H1 (cell line): ENCODE measurements around the gene OTOP1. TPM values are rescaled to one million over a fixed set of nuclear protein-coding genes. Genes with fewer than 3 reads are reported as not detected.

ENCODE experiments used
- CTCF ChIA-PET: fragments of 300-600 bp; sonication (Branson Sonifier 250); formaldehyde crosslinking; loops from one replicate; lab custom pipeline; 2021; ENCODE audit not compliant: partially characterized antibody; lab: Charles Lee
- POLR2A ChIA-PET: fragments of 300-600 bp; sonication (Branson Sonifier 250); formaldehyde crosslinking; loops from one replicate; lab custom pipeline; 2021; ENCODE audit warnings: inconsistent platforms; ENCODE audit not compliant: partially characterized antibody; lab: Charles Lee
- DNase-seq, 2 experiments: peaks; one replicate each; pipeline versions ENCODE4 v3.0.0 to v3.0.0-alpha.2; 2010 to 2022; ENCODE audit warnings: low spot score in 2 of 2, low read depth in 1 of 2, mixed read lengths in 1 of 2
- FAIRE-seq: peaks from 2 replicates; lab custom pipeline; 2011; peaks lifted over from hg19 to GRCh38; lab: Jason Lieb, UNC
- H2AFZ ChIP-seq: 2 replicates; pipeline ENCODE4 v1.8.1; 2012; ENCODE audit warnings: low read length, inconsistent platforms
- H2AK5ac ChIP-seq: 2 replicates; pipeline ENCODE4 v1.6.1; 2013; ENCODE audit warnings: low read depth, low read length
- H2BK120ac ChIP-seq: replicated peaks from 2 replicates; pipeline ENCODE3; 2013; ENCODE audit warnings: low read depth, low read length, inconsistent platforms
- H2BK12ac ChIP-seq: 2 replicates; pipeline ENCODE4 v1.6.1; 2013; ENCODE audit warnings: low read depth, low read length
- H2BK15ac ChIP-seq: 2 replicates; pipeline ENCODE4 v1.6.1; 2013; ENCODE audit warnings: low read length
- H2BK20ac ChIP-seq: 2 replicates; pipeline ENCODE4 v1.6.1; 2013; ENCODE audit warnings: low read length
- H2BK5ac ChIP-seq: 2 replicates; pipeline ENCODE4 v1.6.1; 2013; ENCODE audit warnings: low read depth, low read length
- H3K14ac ChIP-seq: 2 replicates; pipeline ENCODE4 v1.6.1; 2013; ENCODE audit warnings: inconsistent platforms; ENCODE audit not compliant: insufficient read length
- H3K18ac ChIP-seq: 2 replicates; pipeline ENCODE4 v1.6.1; 2013; ENCODE audit warnings: low read length; ENCODE audit errors: extremely low read depth
- H3K23ac ChIP-seq: 2 replicates; pipeline ENCODE4 v1.6.1; 2013; ENCODE audit warnings: inconsistent platforms; ENCODE audit not compliant: insufficient read length
- H3K23me2 ChIP-seq: 2 replicates; pipeline ENCODE4 v1.6.1; 2013; ENCODE audit warnings: low read depth, low read length
- H3K27ac ChIP-seq: 2 replicates; pipeline ENCODE4 v1.6.1; 2011; ENCODE audit warnings: low read depth, low read length, inconsistent platforms
- H3K27me3 ChIP-seq, 4 experiments: replicated peaks in 1 of 4; 1 replicate in 1 of 4; 2 replicates in 3 of 4; pipeline versions ENCODE4 v1.6.1 to v1.8.1; 2011 to 2013; ENCODE audit warnings: low read length in 3 of 4, mild to moderate bottlenecking in 3 of 4, inconsistent platforms in 2 of 4, mixed read lengths in 2 of 4, moderate library complexity in 1 of 4; ENCODE audit not compliant: control insufficient read depth in 3 of 4, insufficient read depth in 3 of 4; ENCODE audit errors: extremely low read depth in 1 of 4
- H3K36me3 ChIP-seq, 4 experiments: 2 replicates each; pipeline versions ENCODE4 v1.6.1 to v1.8.1; 2011 to 2013; ENCODE audit warnings: mild to moderate bottlenecking in 4 of 4, low read length in 3 of 4, moderate library complexity in 2 of 4, control low read depth in 1 of 4, inconsistent platforms in 1 of 4; ENCODE audit not compliant: insufficient read depth in 4 of 4, control insufficient read depth in 2 of 4
- H3K4ac ChIP-seq: replicated peaks from 2 replicates; pipeline ENCODE3; 2013; ENCODE audit warnings: low read length, low read depth, mixed read lengths, inconsistent platforms; ENCODE audit not compliant: insufficient read length
- H3K4me1 ChIP-seq, 4 experiments: replicated peaks in 1 of 4; 1 replicate in 1 of 4; 2 replicates in 3 of 4; pipeline versions ENCODE4 v1.6.1 to v1.8.1; 2011 to 2013; ENCODE audit warnings: low read length in 3 of 4, inconsistent platforms in 2 of 4, mixed read lengths in 1 of 4; ENCODE audit not compliant: insufficient read depth in 4 of 4, control insufficient read depth in 3 of 4
- H3K4me2 ChIP-seq, 2 experiments: 2 replicates each; pipeline versions ENCODE4 v1.6.1 to v1.8.1; 2011 to 2013; ENCODE audit warnings: low read depth in 2 of 2, low read length in 2 of 2, control low read depth in 1 of 2, inconsistent platforms in 1 of 2, mild to moderate bottlenecking in 1 of 2; ENCODE audit not compliant: insufficient read depth in 1 of 2
- H3K4me3 ChIP-seq, 4 experiments: fragments of 200-600, 300-600 bp in 1 of 4; sonication (generic), shearing (Covaris generic), sonication (Bioruptor Twin) in 1 of 4; 2 replicates each; pipeline versions ENCODE4 v1.5.1 to v1.8.1; 2011 to 2016; ENCODE audit warnings: low read length in 4 of 4, low read depth in 3 of 4, control low read depth in 2 of 4, inconsistent platforms in 2 of 4, mild to moderate bottlenecking in 2 of 4, mixed read lengths in 1 of 4, moderate library complexity in 1 of 4; ENCODE audit not compliant: insufficient read depth in 2 of 4; ENCODE audit errors: extremely low read depth in 1 of 4
- H3K56ac ChIP-seq: replicated peaks from 2 replicates; pipeline ENCODE3; 2013; ENCODE audit warnings: low read depth, mild to moderate bottlenecking, mixed read lengths, low read length, inconsistent platforms; ENCODE audit not compliant: insufficient read length
- H3K79me1 ChIP-seq: 2 replicates; pipeline ENCODE4 v1.6.1; 2013; ENCODE audit warnings: low read depth, low read length, control low read depth
- H3K79me2 ChIP-seq, 2 experiments: 2 replicates each; pipeline versions ENCODE4 v1.6.1 to v1.8.1; 2012 to 2013; ENCODE audit warnings: low read length in 2 of 2, mild to moderate bottlenecking in 2 of 2, inconsistent platforms in 1 of 2; ENCODE audit not compliant: insufficient read depth in 2 of 2, control insufficient read depth in 1 of 2
- H3K9ac ChIP-seq, 4 experiments: replicated peaks in 1 of 4; 1 replicate in 1 of 4; 2 replicates in 3 of 4; pipeline versions ENCODE4 v1.6.1 to v1.8.1; 2011 to 2013; ENCODE audit warnings: low read depth in 3 of 4, low read length in 3 of 4, control low read depth in 2 of 4, mild to moderate bottlenecking in 2 of 4, moderate library complexity in 2 of 4, inconsistent platforms in 1 of 4; ENCODE audit errors: extremely low read depth in 1 of 4
- H3K9me3 ChIP-seq, 2 experiments: 2 replicates each; pipeline versions ENCODE4 v1.6.1 to v1.8.1; 2012 to 2013; ENCODE audit warnings: mild to moderate bottlenecking in 2 of 2, moderate library complexity in 2 of 2, control low read depth in 1 of 2, inconsistent platforms in 1 of 2, low read depth in 1 of 2, low read length in 1 of 2, mixed read lengths in 1 of 2; ENCODE audit not compliant: insufficient read depth in 2 of 2
- H4K20me1 ChIP-seq, 2 experiments: replicated peaks in 1 of 2; 2 replicates each; pipeline versions ENCODE3 to v1.8.1; 2011 to 2013; ENCODE audit warnings: inconsistent platforms in 2 of 2, low read length in 2 of 2, mild to moderate bottlenecking in 1 of 2; ENCODE audit not compliant: insufficient read depth in 2 of 2, control insufficient read depth in 1 of 2
- H4K5ac ChIP-seq: 2 replicates; pipeline ENCODE4 v1.6.1; 2013; ENCODE audit warnings: low read length, low read depth, mixed read lengths, inconsistent platforms; ENCODE audit not compliant: insufficient read length
- H4K8ac ChIP-seq: 2 replicates; pipeline ENCODE4 v1.8.0; 2013; ENCODE audit warnings: mild to moderate bottlenecking, moderate library complexity, low read length, inconsistent platforms; ENCODE audit not compliant: insufficient read depth; ENCODE audit errors: extremely low read depth
- H4K91ac ChIP-seq: replicated peaks from 2 replicates; pipeline ENCODE3; 2013; ENCODE audit warnings: low read length, mixed read lengths, inconsistent platforms; ENCODE audit not compliant: insufficient read length
- ASH2L ChIP-seq: fragments of 200-600, 300-600 bp; sonication (generic); IDR thresholded peaks from one replicate; pipeline ENCODE4 v1.7.1; 2017; ENCODE audit warnings: low read length
- BCL11A ChIP-seq, 2 experiments: IDR thresholded peaks; one replicate each; pipeline ENCODE4 v1.6.1; 2011; ENCODE audit warnings: low read depth in 2 of 2, low read length in 2 of 2, mild to moderate bottlenecking in 2 of 2
- EZH2 ChIP-seq: fragments of 200-600 bp; sonication (generic); IDR thresholded peaks from 2 replicates; pipeline ENCODE4 v1.7.1; 2012; ENCODE audit warnings: low read depth, mild to moderate bottlenecking, moderate library complexity, low read length, inconsistent platforms; ENCODE audit not compliant: severe bottlenecking
- GTF2F1 ChIP-seq: IDR thresholded peaks from 2 replicates; pipeline ENCODE4 v1.6.1; 2012; ENCODE audit warnings: low read depth, low read length, improper control_type of control experiment, borderline replicate concordance
- JUN ChIP-seq: IDR thresholded peaks from 2 replicates; pipeline ENCODE4 v1.6.1; 2011; ENCODE audit warnings: low read depth, mild to moderate bottlenecking, improper control_type of control experiment, low read length
- KDM5A ChIP-seq: fragments of 200-600 bp; IDR thresholded peaks from 2 replicates; pipeline ENCODE4 v1.7.1; 2012; ENCODE audit warnings: mild to moderate bottlenecking, low read length, inconsistent platforms, mixed read lengths
- NRF1 ChIP-seq: IDR thresholded peaks from 2 replicates; pipeline ENCODE4 v1.6.1; 2011; ENCODE audit warnings: mild to moderate bottlenecking, low read depth, low read length, improper control_type of control experiment
- RXRA ChIP-seq: IDR thresholded peaks from 2 replicates; pipeline ENCODE4 v1.6.1; 2011; ENCODE audit warnings: low read depth, mild to moderate bottlenecking, low read length, moderate library complexity; ENCODE audit not compliant: insufficient read depth
- SIN3A ChIP-seq, 2 experiments: IDR thresholded peaks in 1 of 2; conservative IDR thresholded peaks in 1 of 2; 2 replicates each; pipeline ENCODE4 v1.6.1; 2011 to 2012; ENCODE audit warnings: low read length in 2 of 2, improper control_type of control experiment in 1 of 2, low read depth in 1 of 2, mild to moderate bottlenecking in 1 of 2
- SRF ChIP-seq: IDR thresholded peaks from 2 replicates; pipeline ENCODE4 v1.6.1; 2011; ENCODE audit warnings: mild to moderate bottlenecking, low read depth, low read length, moderate library complexity
- TBP ChIP-seq: IDR thresholded peaks from 2 replicates; pipeline ENCODE4 v1.6.1; 2011; ENCODE audit warnings: low read depth, low read length, improper control_type of control experiment
- TCF12 ChIP-seq: IDR thresholded peaks from 2 replicates; pipeline ENCODE4 v1.6.1; 2011; ENCODE audit warnings: low read depth, mild to moderate bottlenecking, low read length
- ZNF274 ChIP-seq: IDR thresholded peaks from 2 replicates; pipeline ENCODE4 v1.7.0; 2012; ENCODE audit warnings: low read length, borderline replicate concordance; ENCODE audit errors: extremely low read depth
- WGBS, 2 experiments: shearing (Covaris generic) in 1 of 2; methylation state at CpG; one replicate each; pipeline versions ENCODE4 v1.1.6 to v1.1.7; 2013 to 2015; ENCODE audit warnings: low lambda C conversion rate in 2 of 2, mixed read lengths in 2 of 2, inconsistent platforms in 1 of 2, low coverage in 1 of 2, missing lambda C conversion rate in 1 of 2; ENCODE audit not compliant: insufficient replicate concordance in 2 of 2, insufficient coverage in 1 of 2, insufficient read length in 1 of 2; ENCODE audit errors: extremely low coverage in 1 of 2, missing lambda C conversion rate in 1 of 2; 5-methylcytosine and 5-hydroxymethylcytosine counted together
- polyA plus RNA-seq, 7 experiments: library from polyadenylated mRNA; depleted of rRNA in 3 of 7; stranded (reverse) in 5 of 7; unstranded in 2 of 7; fragments of >200 nt in 5 of 7; fragments of 200-250 nt in 2 of 7; gene quantifications; 1 replicate in 5 of 7; 2 replicates in 1 of 7; 4 replicates in 1 of 7; pipeline versions ENCODE4 v1.2.1 to v1.2.3, GENCODE V29; 2011 to 2013; ENCODE audit warnings: missing spikeins in 2 of 7, mixed read lengths in 2 of 7
- total RNA-seq: library from RNA; stranded (reverse); fragmentation: NEBNext Ultra II Directional; extraction: Animal tissue kit (Norgen Biotek cat#: 25700); gene quantifications from 2 replicates; pipeline ENCODE4 v1.2.1, GENCODE V29; 2021

OTOP1 gene
- total and polyA plus RNA-seq, 2 of the 8 experiments (the other 6 are each of a cell fraction or from before 2014, with no cell fraction given): not detected

GRCh38 chr4:4274226-4274625, 47.5 kb upstream of the OTOP1 start:
- no peaks in the 10 kb centered on the region for H3K27me3 ChIP-seq
- no peak overlapping the region for H3K23ac ChIP-seq
- H2BK20ac ChIP-seq: no peak overlapping the region
- H3K9ac ChIP-seq: no peak overlapping the region
- no peaks in the 10 kb centered on the region for H3K79me2 ChIP-seq
- H3K18ac ChIP-seq: no peak overlapping the region
- no peak overlapping the region for H3K27ac ChIP-seq
- FAIRE-seq: no peak
- H4K8ac ChIP-seq: no peak overlapping the region
- no peaks in the 10 kb centered on the region for H3K4me1 ChIP-seq
- H3K14ac ChIP-seq: no peak overlapping the region
- no peak overlapping the region for H3K4ac ChIP-seq
- no peak overlapping the region for H2BK15ac ChIP-seq
- no peak overlapping the region for H3K4me3 ChIP-seq
- no peak overlapping the region for H3K4me2 ChIP-seq
- H2AFZ ChIP-seq: no peak overlapping the region
- no peak overlapping the region for H3K56ac ChIP-seq
- ChIA-PET CTCF (interaction anchor here (1.2 to 2.4 kb wide), 8 partner anchors 10 to 156 kb away, joined by 3 to 12 read pairs (median 6); no protein-coding TSS in a partner anchor), POLR2A (no interaction called here)
- H3K79me1 ChIP-seq: no peaks in the 10 kb centered on the region
- 96% methylated on average over 14 of the region's 14 CpGs; no CpG with 5 or more reads in 1 of the 2 experiments for WGBS, 2 experiments
- no peaks in the 10 kb centered on the region for H3K23me2 ChIP-seq
- H3K9me3 ChIP-seq: no peaks in the 10 kb centered on the region
- no peak overlapping the region for H4K91ac ChIP-seq
- peaks cover 13 to 73% (median 49%) of the 10 kb centered on the region in 4 experiments; a peak in 7 of 8 replicates for H3K36me3 ChIP-seq
- no peak overlapping the region for H2AK5ac ChIP-seq
- H2BK120ac ChIP-seq: no peak overlapping the region
- H2BK12ac ChIP-seq: no peak overlapping the region
- no peak overlapping the region for H4K5ac ChIP-seq
- no peak for DNase-seq
- no peak overlapping the region for H2BK5ac ChIP-seq
- H4K20me1 ChIP-seq: peaks cover 2 to 7% of the 10 kb centered on the region in 2 experiments
- TF ChIP-seq KDM5A: no peak
- TF ChIP-seq TBP: no peak
- no peak for TF ChIP-seq SRF
- TF ChIP-seq BCL11A (IDR thresholded peaks at IDR 0.05; ENCODE audit: low read depth in 2 of 2, low read length in 2 of 2): no peak
- no peak for TF ChIP-seq RXRA
- no peak for TF ChIP-seq TCF12
- no peak for TF ChIP-seq ZNF274
- TF ChIP-seq JUN: no peak
- TF ChIP-seq NRF1: no peak
- TF ChIP-seq SIN3A (conservative IDR thresholded peaks at IDR 0.05 in 1 of 2, IDR thresholded peaks at IDR 0.05 in 1 of 2; ENCODE audit: low read depth in 1 of 2, low read length in 2 of 2): no peak
- no peak for TF ChIP-seq EZH2
- no peak for TF ChIP-seq GTF2F1
- TF ChIP-seq ASH2L: no peak
